ENCODE data around the gene CEP63. TPM values are rescaled to one million over a fixed set of nuclear protein-coding genes. Genes with fewer than 3 reads are reported as not detected.

CEP63 gene
- total and polyA plus RNA-seq, 2 experiments from 2014 or later, result 15.1 to 53.9 TPM

DNA sequence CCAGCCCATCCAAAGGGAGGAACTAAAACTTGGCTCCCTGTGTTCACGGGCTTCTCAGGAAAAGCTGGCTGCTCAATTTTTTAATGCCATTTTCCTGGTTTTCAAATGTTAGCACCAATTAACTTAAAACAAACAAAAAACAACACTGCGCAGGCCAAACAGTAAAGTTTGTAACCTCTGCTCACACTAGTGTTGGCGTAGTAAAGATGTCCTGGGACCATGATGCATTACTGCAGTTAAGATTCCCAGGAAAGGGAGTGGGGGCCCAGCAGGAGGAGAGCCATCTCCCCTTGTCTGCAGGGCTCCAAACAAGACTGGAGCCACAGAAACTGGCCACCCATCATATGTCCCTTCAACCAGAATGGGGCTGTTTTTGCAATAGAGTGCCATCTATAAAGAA, 91.0 kb downstream of the CEP63 start:
- no peak for TF ChIP-seq ZNF331 (CRISPR knock-in tag; IDR thresholded peaks at IDR 0.05; ENCODE audit: low read depth)
- TF ChIP-seq JUNB (IDR thresholded peaks at IDR 0.05; ENCODE audit: unreplicated experiment), result no peak
- no peak for TF ChIP-seq ZNF114 (CRISPR knock-in tag; IDR thresholded peaks at IDR 0.05)
- TF ChIP-seq, protein P1, sequence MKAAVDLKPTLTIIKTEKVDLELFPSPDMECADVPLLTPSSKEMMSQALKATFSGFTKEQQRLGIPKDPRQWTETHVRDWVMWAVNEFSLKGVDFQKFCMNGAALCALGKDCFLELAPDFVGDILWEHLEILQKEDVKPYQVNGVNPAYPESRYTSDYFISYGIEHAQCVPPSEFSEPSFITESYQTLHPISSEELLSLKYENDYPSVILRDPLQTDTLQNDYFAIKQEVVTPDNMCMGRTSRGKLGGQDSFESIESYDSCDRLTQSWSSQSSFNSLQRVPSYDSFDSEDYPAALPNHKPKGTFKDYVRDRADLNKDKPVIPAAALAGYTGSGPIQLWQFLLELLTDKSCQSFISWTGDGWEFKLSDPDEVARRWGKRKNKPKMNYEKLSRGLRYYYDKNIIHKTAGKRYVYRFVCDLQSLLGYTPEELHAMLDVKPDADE (IDR thresholded peaks at IDR 0.05), result no peak
- TF ChIP-seq POLR2AphosphoS5 (IDR thresholded peaks at IDR 0.05; ENCODE audit: low read depth), result no peak
- TF ChIP-seq, protein P2, sequence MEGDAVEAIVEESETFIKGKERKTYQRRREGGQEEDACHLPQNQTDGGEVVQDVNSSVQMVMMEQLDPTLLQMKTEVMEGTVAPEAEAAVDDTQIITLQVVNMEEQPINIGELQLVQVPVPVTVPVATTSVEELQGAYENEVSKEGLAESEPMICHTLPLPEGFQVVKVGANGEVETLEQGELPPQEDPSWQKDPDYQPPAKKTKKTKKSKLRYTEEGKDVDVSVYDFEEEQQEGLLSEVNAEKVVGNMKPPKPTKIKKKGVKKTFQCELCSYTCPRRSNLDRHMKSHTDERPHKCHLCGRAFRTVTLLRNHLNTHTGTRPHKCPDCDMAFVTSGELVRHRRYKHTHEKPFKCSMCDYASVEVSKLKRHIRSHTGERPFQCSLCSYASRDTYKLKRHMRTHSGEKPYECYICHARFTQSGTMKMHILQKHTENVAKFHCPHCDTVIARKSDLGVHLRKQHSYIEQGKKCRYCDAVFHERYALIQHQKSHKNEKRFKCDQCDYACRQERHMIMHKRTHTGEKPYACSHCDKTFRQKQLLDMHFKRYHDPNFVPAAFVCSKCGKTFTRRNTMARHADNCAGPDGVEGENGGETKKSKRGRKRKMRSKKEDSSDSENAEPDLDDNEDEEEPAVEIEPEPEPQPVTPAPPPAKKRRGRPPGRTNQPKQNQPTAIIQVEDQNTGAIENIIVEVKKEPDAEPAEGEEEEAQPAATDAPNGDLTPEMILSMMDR (conservative IDR thresholded peaks at IDR 0.05; ENCODE audit: low read depth in 2 of 2), result no peak
- TF ChIP-seq, protein P3, sequence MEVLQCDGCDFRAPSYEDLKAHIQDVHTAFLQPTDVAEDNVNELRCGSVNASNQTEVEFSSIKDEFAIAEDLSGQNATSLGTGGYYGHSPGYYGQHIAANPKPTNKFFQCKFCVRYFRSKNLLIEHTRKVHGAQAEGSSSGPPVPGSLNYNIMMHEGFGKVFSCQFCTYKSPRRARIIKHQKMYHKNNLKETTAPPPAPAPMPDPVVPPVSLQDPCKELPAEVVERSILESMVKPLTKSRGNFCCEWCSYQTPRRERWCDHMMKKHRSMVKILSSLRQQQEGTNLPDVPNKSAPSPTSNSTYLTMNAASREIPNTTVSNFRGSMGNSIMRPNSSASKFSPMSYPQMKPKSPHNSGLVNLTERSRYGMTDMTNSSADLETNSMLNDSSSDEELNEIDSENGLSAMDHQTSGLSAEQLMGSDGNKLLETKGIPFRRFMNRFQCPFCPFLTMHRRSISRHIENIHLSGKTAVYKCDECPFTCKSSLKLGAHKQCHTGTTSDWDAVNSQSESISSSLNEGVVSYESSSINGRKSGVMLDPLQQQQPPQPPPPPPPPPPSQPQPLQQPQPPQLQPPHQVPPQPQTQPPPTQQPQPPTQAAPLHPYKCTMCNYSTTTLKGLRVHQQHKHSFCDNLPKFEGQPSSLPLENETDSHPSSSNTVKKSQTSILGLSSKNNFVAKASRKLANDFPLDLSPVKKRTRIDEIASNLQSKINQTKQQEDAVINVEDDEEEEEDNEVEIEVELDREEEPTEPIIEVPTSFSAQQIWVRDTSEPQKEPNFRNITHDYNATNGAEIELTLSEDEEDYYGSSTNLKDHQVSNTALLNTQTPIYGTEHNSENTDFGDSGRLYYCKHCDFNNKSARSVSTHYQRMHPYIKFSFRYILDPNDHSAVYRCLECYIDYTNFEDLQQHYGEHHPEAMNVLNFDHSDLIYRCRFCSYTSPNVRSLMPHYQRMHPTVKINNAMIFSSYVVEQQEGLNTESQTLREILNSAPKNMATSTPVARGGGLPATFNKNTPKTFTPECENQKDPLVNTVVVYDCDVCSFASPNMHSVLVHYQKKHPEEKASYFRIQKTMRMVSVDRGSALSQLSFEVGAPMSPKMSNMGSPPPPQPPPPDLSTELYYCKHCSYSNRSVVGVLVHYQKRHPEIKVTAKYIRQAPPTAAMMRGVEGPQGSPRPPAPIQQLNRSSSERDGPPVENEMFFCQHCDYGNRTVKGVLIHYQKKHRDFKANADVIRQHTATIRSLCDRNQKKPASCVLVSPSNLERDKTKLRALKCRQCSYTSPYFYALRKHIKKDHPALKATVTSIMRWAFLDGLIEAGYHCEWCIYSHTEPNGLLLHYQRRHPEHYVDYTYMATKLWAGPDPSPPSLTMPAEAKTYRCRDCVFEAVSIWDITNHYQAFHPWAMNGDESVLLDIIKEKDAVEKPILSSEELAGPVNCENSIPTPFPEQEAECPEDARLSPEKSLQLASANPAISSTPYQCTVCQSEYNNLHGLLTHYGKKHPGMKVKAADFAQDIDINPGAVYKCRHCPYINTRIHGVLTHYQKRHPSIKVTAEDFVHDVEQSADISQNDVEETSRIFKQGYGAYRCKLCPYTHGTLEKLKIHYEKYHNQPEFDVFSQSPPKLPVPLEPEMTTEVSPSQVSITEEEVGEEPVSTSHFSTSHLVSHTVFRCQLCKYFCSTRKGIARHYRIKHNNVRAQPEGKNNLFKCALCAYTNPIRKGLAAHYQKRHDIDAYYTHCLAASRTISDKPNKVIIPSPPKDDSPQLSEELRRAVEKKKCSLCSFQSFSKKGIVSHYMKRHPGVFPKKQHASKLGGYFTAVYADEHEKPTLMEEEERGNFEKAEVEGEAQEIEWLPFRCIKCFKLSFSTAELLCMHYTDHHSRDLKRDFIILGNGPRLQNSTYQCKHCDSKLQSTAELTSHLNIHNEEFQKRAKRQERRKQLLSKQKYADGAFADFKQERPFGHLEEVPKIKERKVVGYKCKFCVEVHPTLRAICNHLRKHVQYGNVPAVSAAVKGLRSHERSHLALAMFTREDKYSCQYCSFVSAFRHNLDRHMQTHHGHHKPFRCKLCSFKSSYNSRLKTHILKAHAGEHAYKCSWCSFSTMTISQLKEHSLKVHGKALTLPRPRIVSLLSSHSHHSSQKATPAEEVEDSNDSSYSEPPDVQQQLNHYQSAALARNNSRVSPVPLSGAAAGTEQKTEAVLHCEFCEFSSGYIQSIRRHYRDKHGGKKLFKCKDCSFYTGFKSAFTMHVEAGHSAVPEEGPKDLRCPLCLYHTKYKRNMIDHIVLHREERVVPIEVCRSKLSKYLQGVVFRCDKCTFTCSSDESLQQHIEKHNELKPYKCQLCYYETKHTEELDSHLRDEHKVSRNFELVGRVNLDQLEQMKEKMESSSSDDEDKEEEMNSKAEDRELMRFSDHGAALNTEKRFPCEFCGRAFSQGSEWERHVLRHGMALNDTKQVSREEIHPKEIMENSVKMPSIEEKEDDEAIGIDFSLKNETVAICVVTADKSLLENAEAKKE (CRISPR knock-in tag; IDR thresholded peaks at IDR 0.05), result no peak
- Histone ChIP-seq H3K36me3 (ENCODE audit: insufficient read depth) (no peaks in the 10 kb centered on the region), H3K79me2 (replicated peaks; ENCODE audit: insufficient read depth) (no peaks in the 10 kb centered on the region), H3K27me3 (ENCODE audit: insufficient read depth) (no peaks in the 10 kb centered on the region), H3K9me2 (ENCODE audit: insufficient read depth) (no peaks in the 10 kb centered on the region), H3K27ac (ENCODE audit: low read depth) (no peak overlapping the region), H3K4me3 (no peak overlapping the region), H3F3A (replicated peaks; ENCODE audit: low read depth) (no peaks in the 10 kb centered on the region), H3K4me2 (no peak overlapping the region), H3K4me1 (ENCODE audit: insufficient read depth) (no peaks in the 10 kb centered on the region; the same call in 1 of the 2 replicates), H4K20me1 (replicated peaks; ENCODE audit: insufficient read depth) (no peaks in the 10 kb centered on the region), H2AFZ (no peak overlapping the region)
- Mint-ChIP-seq H3K4me1 (peaks cover 4% of the 10 kb centered on the region; the same call in 1 of the 3 replicates), H3K27me3 (ENCODE audit: insufficient read depth, low read depth, poor library complexity) (peaks cover 3% of the 10 kb centered on the region), H3K27ac (no peak overlapping the region), H3K9me3 (peaks cover 11% of the 10 kb centered on the region; the same call in 2 of the 3 replicates), H3K36me3 (ENCODE audit: low read depth) (no peaks in the 10 kb centered on the region), H3K4me3 (no peak overlapping the region)
- DNase-seq (ENCODE audit: low spot score) (no peak), ATAC-seq (no peak)
